Measurements from ENCODE around the gene RHBDL3. TPM values are rescaled to one million over a fixed set of nuclear protein-coding genes. Genes with fewer than 3 reads are reported as not detected.

RHBDL3 gene
- polyA plus RNA-seq, 6 donors from 2014 or later: not detected

GRCh38 chr17:32271844-32272243 is 6.2 kb downstream of the RHBDL3 start:
- Mint-ChIP-seq H3K36me3 (peaks cover 0 to 5% of the 10 kb centered on the region in 2 donors), H3K4me3 (no peak overlapping the region), H3K9me3 (no peaks in the 10 kb centered on the region), H3K4me1 (peaks cover 12 to 20% (median 18%) of the 10 kb centered on the region in 3 donors), H3K27me3 (peaks cover 53 to 80% (median 75%) of the 10 kb centered on the region in 3 donors), H3K27ac (peak overlapping the region in 1 of 6 donors; percentile 59)
- ATAC-seq (ENCODE audit: low read depth in 2 of 2) (no peak), DNase-seq (no peak)

GRCh38 chr17:32274101-32274500 is 8.5 kb downstream of the RHBDL3 start:
- H3K4me1 Mint-ChIP-seq: peaks cover 0 to 8% (median 5%) of the 10 kb centered on the region in 3 donors
- peak overlapping the region in 1 of 6 donors; percentile 52 for H3K27ac Mint-ChIP-seq
- DNase-seq (no peak), ATAC-seq (ENCODE audit: low read depth in 2 of 2) (no peak)
- no peak overlapping the region for H3K4me3 Mint-ChIP-seq
- peaks cover 0 to 5% of the 10 kb centered on the region in 2 donors for H3K36me3 Mint-ChIP-seq
- no peaks in the 10 kb centered on the region for H3K9me3 Mint-ChIP-seq
- peaks cover 34 to 57% (median 53%) of the 10 kb centered on the region in 3 donors for H3K27me3 Mint-ChIP-seq

- no peaks in the 10 kb centered on the region for H3K9me3 Mint-ChIP-seq
- H3K4me1 Mint-ChIP-seq: peaks cover 0 to 8% (median 5%) of the 10 kb centered on the region in 3 donors
- ATAC-seq (ENCODE audit: low read depth in 2 of 2): no peak
- no peak overlapping the region for H3K4me3 Mint-ChIP-seq
- H3K27me3 Mint-ChIP-seq: peaks cover 31 to 57% (median 47%) of the 10 kb centered on the region in 3 donors
- no peak overlapping the region for H3K27ac Mint-ChIP-seq
- DNase-seq: no peak
- H3K36me3 Mint-ChIP-seq: peaks cover 0 to 5% of the 10 kb centered on the region in 2 donors
These were observed 9.0 kb downstream of the RHBDL3 start for GRCh38 chr17:32274643-32275042.

DNA sequence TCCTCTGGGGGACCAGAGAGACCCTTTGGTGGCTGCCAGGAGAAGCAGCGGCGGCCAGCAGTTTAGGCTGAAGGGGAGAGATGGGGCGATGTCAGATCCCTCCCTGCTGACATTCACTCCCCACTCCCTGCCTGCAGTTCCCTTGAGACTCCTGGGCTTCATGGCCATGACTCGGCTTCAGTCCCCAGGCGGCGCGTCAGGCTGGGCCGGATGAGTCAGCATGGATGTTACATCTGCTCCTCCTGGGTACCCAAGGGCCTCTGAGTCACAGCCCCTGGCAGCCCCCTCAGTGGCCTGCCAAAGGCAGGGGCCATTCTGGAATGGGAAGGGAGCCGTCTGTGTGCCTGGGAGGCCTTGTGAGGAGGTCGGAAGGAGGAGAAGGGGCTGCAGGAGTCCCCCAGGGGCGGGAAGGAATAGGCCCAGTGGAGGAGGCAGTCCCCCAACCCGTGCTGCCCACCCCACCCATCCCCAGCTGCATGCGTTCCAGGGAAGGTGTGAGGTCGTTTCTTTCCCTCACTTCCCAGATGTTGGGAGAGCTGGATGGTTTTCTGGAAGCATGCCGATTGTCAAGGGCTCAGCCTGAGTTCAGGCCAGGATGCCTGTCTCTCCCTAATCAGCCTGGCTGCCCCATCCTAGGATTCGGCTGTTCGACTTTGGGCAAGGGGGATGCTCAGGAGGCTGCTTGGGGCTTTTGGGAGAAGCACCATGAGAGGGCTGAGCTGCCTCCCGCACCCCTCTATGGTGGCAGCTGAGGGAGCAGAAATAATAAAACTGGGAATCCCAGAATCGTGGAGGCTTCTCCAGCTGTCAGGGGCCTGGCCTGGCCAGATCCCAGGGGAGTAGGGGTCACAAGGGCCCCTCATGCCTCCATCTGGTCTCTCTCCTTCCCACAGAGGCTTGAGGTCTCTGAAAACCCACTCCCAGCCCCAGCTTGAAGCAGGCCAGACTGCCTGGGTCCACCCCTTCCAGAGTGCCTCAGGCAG is 9.7 kb downstream of the RHBDL3 start:
- peak overlapping the region in 1 of 6 donors; percentile 66 for H3K27ac Mint-ChIP-seq
- H3K4me1 Mint-ChIP-seq: peaks cover 0 to 8% (median 5%) of the 10 kb centered on the region in 3 donors
- no peak overlapping the region for H3K4me3 Mint-ChIP-seq
- peaks cover 0 to 5% of the 10 kb centered on the region in 2 donors for H3K36me3 Mint-ChIP-seq
- DNase-seq (no peak), ATAC-seq (ENCODE audit: low read depth in 2 of 2) (no peak)
- peaks cover 26 to 53% (median 40%) of the 10 kb centered on the region in 3 donors for H3K27me3 Mint-ChIP-seq
- H3K9me3 Mint-ChIP-seq: no peaks in the 10 kb centered on the region

DNA sequence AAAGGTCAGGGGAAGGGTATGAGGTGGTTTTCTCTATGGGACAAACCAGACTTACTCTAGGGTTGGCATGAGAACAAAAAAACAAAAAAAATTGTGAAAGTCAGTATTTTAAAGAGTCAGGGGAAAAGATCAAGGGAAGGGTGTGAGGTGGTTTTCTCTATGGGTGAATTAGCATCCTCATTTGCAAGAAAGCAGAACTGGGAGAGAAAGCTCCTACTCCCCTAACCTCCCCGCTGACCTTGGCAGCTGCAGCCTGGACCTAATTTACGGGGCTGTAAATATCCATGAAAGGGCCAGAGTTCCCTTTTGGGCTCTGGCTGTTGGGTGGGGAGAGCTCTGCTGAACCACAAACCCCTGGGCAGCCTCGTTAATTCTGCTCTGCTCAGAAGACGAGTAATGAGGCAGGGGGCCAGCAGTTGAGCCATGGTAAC is 10.6 kb downstream of the RHBDL3 start:
- peaks cover 0 to 8% (median 5%) of the 10 kb centered on the region in 3 donors for H3K4me1 Mint-ChIP-seq
- DNase-seq: no peak
- no peak overlapping the region for H3K4me3 Mint-ChIP-seq
- peaks cover 21 to 46% (median 32%) of the 10 kb centered on the region in 3 donors for H3K27me3 Mint-ChIP-seq
- H3K36me3 Mint-ChIP-seq: peaks cover 0 to 1% of the 10 kb centered on the region in 2 donors
- H3K27ac Mint-ChIP-seq: peak overlapping the region in 1 of 6 donors; percentile 66
- ATAC-seq (ENCODE audit: low read depth in 2 of 2): peak; percentile 52 to 63
- no peaks in the 10 kb centered on the region for H3K9me3 Mint-ChIP-seq

DNA sequence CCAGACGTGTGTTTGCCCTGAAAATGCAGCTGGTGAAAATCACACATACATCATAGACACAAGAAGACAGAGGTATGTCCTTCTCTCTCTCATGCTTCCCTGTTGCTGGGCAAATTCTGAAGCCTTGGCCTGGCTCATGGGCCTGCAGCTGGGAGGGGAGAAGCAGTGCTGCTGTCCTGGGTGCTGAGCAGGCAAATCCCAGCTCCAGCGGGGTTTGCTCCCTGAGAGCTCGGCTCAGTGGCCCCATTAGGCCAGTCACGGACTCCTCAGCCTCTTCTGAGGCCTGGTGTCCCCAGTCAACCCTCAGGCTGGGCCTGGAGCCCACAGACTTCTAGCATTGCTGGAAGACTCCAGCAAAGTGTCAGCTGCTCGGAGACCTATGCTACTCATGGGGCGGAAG is 11.7 kb downstream of the RHBDL3 start:
- Mint-ChIP-seq H3K27ac (no peak overlapping the region), H3K4me1 (peaks cover 0 to 8% (median 5%) of the 10 kb centered on the region in 3 donors), H3K4me3 (no peak overlapping the region), H3K27me3 (peaks cover 20 to 42% (median 21%) of the 10 kb centered on the region in 3 donors), H3K9me3 (no peaks in the 10 kb centered on the region), H3K36me3 (no peaks in the 10 kb centered on the region)
- DNase-seq: no peak
- no peak for ATAC-seq (ENCODE audit: low read depth in 2 of 2)

DNA sequence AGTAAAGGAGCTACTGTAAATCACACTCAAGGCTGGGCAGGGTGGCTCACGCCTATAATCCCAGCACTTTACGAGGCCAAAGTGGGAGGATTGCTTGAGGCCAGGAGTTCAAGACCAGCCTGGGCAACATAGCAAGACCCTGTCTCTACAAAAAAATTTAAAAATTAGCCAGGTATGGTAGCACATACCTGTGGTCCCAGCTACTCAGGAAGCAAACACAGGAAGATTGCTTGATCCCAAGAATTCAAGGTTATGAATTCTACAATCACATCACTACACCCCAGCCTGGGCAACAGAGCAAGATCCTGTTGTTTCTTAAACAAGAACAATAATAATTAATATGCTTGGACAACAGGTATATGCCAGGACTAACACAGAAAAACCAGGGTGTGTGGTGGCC is 13.2 kb downstream of the RHBDL3 start:
- Mint-ChIP-seq H3K27me3 (peaks cover 19 to 37% (median 22%) of the 10 kb centered on the region in 3 donors), H3K9me3 (no peaks in the 10 kb centered on the region), H3K4me3 (no peak overlapping the region), H3K4me1 (peaks cover 4 to 12% (median 8%) of the 10 kb centered on the region in 3 donors), H3K36me3 (no peaks in the 10 kb centered on the region), H3K27ac (no peak overlapping the region)
- ATAC-seq (ENCODE audit: low read depth in 2 of 2) (no peak), DNase-seq (no peak)

GRCh38 chr17:32279891-32280716 is 14.5 kb downstream of the RHBDL3 start:
- ATAC-seq (ENCODE audit: low read depth in 2 of 2): no peak
- H3K9me3 Mint-ChIP-seq: no peaks in the 10 kb centered on the region
- H3K4me1 Mint-ChIP-seq: peaks cover 9 to 19% (median 13%) of the 10 kb centered on the region in 3 donors
- no peak overlapping the region for H3K27ac Mint-ChIP-seq
- no peak for DNase-seq
- no peaks in the 10 kb centered on the region for H3K36me3 Mint-ChIP-seq
- peaks cover 23 to 38% (median 25%) of the 10 kb centered on the region in 3 donors for H3K27me3 Mint-ChIP-seq
- no peak overlapping the region for H3K4me3 Mint-ChIP-seq

DNA sequence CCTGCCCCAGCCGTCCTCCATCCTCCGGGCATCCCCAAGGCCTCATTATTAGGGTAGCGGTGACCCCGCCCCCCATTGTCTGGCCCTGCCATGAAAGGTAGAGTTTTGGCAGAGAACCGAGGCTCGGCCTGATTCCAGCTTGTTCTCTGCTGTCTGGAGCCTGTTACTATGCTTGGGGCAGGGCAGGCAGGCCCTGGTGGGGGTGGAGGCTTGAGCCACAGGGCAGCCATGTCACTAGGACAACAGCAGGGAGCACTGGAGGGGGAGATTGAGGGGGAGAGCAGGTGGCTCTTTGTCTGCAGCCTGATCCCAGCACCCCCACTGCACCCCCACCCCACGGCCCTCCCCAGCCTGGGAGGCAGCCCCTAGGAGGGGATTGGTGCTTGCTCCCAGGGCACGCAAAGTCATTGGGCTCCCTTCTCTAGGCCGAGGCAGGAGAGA is 15.4 kb downstream of the RHBDL3 start:
- Mint-ChIP-seq H3K9me3 (no peaks in the 10 kb centered on the region), H3K4me1 (peaks cover 9 to 14% (median 11%) of the 10 kb centered on the region in 3 donors), H3K36me3 (no peaks in the 10 kb centered on the region), H3K27me3 (peaks cover 28 to 41% (median 34%) of the 10 kb centered on the region in 3 donors), H3K27ac (no peak overlapping the region), H3K4me3 (no peak overlapping the region)
- ATAC-seq (ENCODE audit: low read depth in 2 of 2): no peak
- DNase-seq: no peak

DNA sequence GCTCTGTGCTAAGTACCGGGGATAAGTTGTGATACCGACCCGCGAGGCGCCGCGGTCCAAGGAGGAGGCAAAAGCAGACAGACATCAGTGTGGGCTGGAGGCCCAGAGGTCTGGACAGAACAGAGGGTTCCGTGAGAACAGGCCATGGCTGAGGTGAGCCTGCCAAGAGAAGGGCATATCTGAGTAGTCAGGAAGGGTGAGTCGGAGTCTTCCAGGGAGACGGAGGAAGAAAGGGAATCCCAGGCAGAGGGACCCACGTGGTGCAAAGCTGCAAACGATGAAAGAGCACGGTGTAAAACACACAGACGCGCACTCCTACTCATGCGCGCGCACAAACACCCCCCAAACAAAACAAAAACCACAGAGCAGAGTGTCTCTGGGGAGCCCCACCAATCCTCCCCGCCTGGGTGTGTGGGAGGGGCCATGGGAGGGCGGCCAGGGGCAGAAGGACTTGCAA is 18.1 kb downstream of the RHBDL3 start:
- peaks cover 9 to 14% (median 13%) of the 10 kb centered on the region in 3 donors for H3K4me1 Mint-ChIP-seq
- H3K36me3 Mint-ChIP-seq: no peaks in the 10 kb centered on the region
- H3K27me3 Mint-ChIP-seq: peaks cover 35 to 62% (median 54%) of the 10 kb centered on the region in 3 donors
- ATAC-seq (ENCODE audit: low read depth in 2 of 2): peak; percentile 59 to 79
- no peaks in the 10 kb centered on the region for H3K9me3 Mint-ChIP-seq
- no peak for DNase-seq
- peak overlapping the region in 1 of 6 donors; percentile 37 for H3K27ac Mint-ChIP-seq
- H3K4me3 Mint-ChIP-seq: peak overlapping the region in 3 of 8 donors; percentile 37 to 80 (median 45)

DNA sequence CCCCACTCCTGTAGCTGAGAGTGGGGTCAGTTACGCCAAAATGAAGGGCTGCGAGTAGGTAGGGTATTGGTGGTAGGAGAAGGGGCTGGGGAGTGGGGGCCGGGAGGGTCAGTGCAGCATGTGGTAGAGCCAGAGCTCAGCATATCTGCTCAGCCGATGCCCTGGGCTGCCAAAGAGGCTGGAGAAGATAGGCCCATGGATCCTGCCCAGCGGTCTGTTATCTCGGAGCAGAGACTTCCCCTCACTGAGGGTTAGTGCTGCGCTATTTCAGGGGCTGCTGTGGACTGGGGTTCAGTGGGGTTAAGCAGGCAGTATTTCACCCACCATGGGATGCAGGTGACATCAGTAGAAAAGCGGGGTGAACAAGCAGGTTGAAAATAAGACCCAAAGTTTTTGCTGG is 19.7 kb downstream of the RHBDL3 start:
- H3K27me3 Mint-ChIP-seq: peaks cover 46 to 69% (median 63%) of the 10 kb centered on the region in 3 donors
- no peak overlapping the region for H3K4me3 Mint-ChIP-seq

DNA sequence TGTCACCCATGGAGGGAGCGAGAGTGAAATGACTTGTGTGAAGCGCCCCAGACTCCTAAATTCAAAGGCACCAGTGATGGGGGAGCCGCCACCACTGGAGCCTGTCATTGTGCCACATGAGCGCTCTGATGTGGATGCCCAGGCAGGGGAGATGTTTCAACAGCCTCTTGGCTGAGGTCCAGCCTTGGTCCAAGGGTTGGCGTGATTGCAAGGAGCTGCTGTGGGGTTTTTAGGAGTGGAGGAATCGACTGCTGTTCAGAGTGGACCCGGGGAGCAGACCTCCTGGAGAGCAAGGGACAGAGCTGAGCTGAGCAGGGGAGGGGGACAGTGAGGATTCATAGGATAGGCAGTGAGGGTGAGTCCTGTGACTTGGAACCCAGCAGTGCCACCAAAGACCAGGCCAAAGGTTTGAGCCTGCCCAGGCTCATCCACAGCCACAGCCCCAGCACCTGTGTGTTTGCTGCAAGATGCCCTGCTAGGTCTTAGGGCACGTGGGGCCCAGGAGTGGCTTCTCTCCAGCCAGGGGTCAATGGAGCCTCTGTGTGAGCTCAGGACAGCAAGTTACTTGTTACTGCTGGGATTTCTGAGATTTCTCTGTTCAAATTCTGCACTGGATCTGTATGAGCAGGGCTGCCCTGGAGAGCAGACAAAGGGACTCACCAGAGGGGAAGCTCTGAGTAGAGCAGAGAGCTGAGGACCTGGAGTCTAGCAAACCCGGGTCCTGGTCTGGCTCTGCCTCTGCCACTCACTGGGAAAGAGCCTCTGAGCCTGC is 20.3 kb downstream of the RHBDL3 start:
- Mint-ChIP-seq H3K4me3 (peak overlapping the region in 2 of 8 donors; percentile 54 to 65), H3K4me1 (peaks cover 9 to 18% (median 16%) of the 10 kb centered on the region in 3 donors)

More for the DNA sequence above, 19.7 kb downstream of the RHBDL3 start:
- no peaks in the 10 kb centered on the region for H3K9me3 Mint-ChIP-seq
- H3K36me3 Mint-ChIP-seq: no peaks in the 10 kb centered on the region
- H3K4me1 Mint-ChIP-seq: peaks cover 9 to 18% (median 16%) of the 10 kb centered on the region in 3 donors
- DNase-seq (no peak), ATAC-seq (ENCODE audit: low read depth in 2 of 2) (no peak)
- H3K27ac Mint-ChIP-seq: no peak overlapping the region

More for the DNA sequence above, 20.3 kb downstream of the RHBDL3 start:
- Mint-ChIP-seq H3K36me3 (no peaks in the 10 kb centered on the region), H3K27ac (no peak overlapping the region), H3K27me3 (peaks cover 46 to 72% (median 63%) of the 10 kb centered on the region in 3 donors), H3K9me3 (no peaks in the 10 kb centered on the region)
- no peak for ATAC-seq (ENCODE audit: low read depth in 2 of 2)
- DNase-seq: no peak

All from naive B cell (primary cell).